ENCODE data around the gene MAP3K7. TPM values are rescaled to one million over a fixed set of nuclear protein-coding genes. Genes with fewer than 3 reads are reported as not detected.
A peak's percentile ranks its signal among the peaks of the same experiment; 100 is the strongest.

Gene MAP3K7
- total and polyA plus RNA-seq, 2 donors (not counting 3 experiments of a cell fraction or from before 2014, with no cell fraction given), result 15.3 to 25.6 TPM

DNA sequence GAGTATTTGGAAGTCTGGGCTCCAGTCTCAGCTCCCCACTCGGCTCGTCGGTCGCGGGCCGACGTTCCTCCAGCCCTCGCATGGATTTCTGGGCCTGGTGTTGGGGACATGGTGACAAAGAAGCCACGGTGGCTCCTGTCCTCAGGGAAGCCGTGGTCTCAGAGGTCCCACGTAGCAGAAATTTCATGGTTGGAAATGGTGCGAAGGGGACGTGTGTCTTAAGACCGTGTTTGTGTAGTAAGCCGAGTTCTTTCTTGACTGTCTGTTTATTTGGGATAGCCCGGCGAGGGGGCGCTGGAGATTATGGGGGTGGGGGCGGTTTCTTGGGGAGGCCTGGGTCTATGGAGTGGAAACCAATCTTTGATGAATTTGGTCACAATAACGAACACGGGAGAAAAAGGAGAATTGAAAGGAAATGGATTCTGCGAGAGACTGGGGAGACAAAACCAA is 23.5 kb upstream of the MAP3K7 start:
- DNase-seq (ENCODE audit: low read depth, low spot score), result peak; percentile 21
- peak overlapping the region; percentile 98 for H2AFZ ChIP-seq (ENCODE audit: low read depth, low read length)
- H3K4me3 ChIP-seq (replicated peaks in 1 of 3; ENCODE audit: insufficient read depth in 1 of 3, low read depth in 1 of 3, low read length in 3 of 3), result peak overlapping the region; percentile 38 to 57 (median 41)
- no peaks in the 10 kb centered on the region for H3K36me3 ChIP-seq (ENCODE audit: control insufficient read depth in 2 of 2, extremely low read depth in 1 of 2, insufficient read depth in 2 of 2, low read length in 2 of 2)
- peaks cover 4% of the 10 kb centered on the region for H3K4me1 ChIP-seq (ENCODE audit: control insufficient read depth, extremely low read depth, insufficient read depth, low read length)
- dilution Hi-C loops (cut with MboI; ENCODE audit: extremely low pct_ligation_motif_present, low sequenced_read_pairs), result no loop called here
- no peaks in the 10 kb centered on the region for H3K9me3 ChIP-seq (replicated peaks; ENCODE audit: control insufficient read depth, insufficient read depth, low read length)
- ChIA-PET CTCF (interaction anchor here (1.0 to 2.0 kb wide), 4 partner anchors 9 to 670 kb away, joined by 3 to 9 read pairs (median 4); no protein-coding TSS in a partner anchor), POLR2A (no interaction called here)
- no peak for FAIRE-seq
- no TSS peak for BruUV-seq (replicated peaks)
- H3K4me2 ChIP-seq (ENCODE audit: insufficient read depth, low read length), result peak overlapping the region; percentile 69
- no peaks in the 10 kb centered on the region for H3K79me2 ChIP-seq (ENCODE audit: control insufficient read depth, insufficient read depth, low read length)
- TF ChIP-seq MYC (IDR thresholded peaks at IDR 0.05; ENCODE audit: low read depth, low read length) (no peak), FOS (IDR thresholded peaks at IDR 0.05; ENCODE audit: borderline replicate concordance, insufficient read depth, low read length) (no peak), EZH2 (IDR thresholded peaks at IDR 0.05; ENCODE audit: borderline replicate concordance, low read depth, low read length, severe bottlenecking) (no peak), GATA2 (IDR thresholded peaks at IDR 0.05; ENCODE audit: insufficient read depth, insufficient read length, low read depth, low read length) (no peak), JUN (IDR thresholded peaks at IDR 0.05; ENCODE audit: borderline replicate concordance, insufficient read depth, insufficient read length, low read depth) (no peak), POLR2AphosphoS5 (IDR thresholded peaks at IDR 0.05; ENCODE audit: insufficient read depth, low read depth, low read length) (no peak), POLR2A (IDR thresholded peaks at IDR 0.05; ENCODE audit: low read depth, low read length) (no peak)
- TF ChIP-seq, protein P1, sequence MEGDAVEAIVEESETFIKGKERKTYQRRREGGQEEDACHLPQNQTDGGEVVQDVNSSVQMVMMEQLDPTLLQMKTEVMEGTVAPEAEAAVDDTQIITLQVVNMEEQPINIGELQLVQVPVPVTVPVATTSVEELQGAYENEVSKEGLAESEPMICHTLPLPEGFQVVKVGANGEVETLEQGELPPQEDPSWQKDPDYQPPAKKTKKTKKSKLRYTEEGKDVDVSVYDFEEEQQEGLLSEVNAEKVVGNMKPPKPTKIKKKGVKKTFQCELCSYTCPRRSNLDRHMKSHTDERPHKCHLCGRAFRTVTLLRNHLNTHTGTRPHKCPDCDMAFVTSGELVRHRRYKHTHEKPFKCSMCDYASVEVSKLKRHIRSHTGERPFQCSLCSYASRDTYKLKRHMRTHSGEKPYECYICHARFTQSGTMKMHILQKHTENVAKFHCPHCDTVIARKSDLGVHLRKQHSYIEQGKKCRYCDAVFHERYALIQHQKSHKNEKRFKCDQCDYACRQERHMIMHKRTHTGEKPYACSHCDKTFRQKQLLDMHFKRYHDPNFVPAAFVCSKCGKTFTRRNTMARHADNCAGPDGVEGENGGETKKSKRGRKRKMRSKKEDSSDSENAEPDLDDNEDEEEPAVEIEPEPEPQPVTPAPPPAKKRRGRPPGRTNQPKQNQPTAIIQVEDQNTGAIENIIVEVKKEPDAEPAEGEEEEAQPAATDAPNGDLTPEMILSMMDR (IDR thresholded peaks at IDR 0.05; ENCODE audit: extremely low read depth in 1 of 2, insufficient read depth in 1 of 2, low read depth in 1 of 2, low read length in 2 of 2), result no peak
- TF ChIP-seq, protein P2, sequence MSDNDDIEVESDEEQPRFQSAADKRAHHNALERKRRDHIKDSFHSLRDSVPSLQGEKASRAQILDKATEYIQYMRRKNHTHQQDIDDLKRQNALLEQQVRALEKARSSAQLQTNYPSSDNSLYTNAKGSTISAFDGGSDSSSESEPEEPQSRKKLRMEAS (IDR thresholded peaks at IDR 0.05; ENCODE audit: insufficient read depth, insufficient read length), result no peak
- H4K20me1 ChIP-seq (replicated peaks; ENCODE audit: control insufficient read depth, extremely low read depth, insufficient read depth, low read length), result no peaks in the 10 kb centered on the region
- no peak overlapping the region for H3K27ac ChIP-seq (ENCODE audit: insufficient read depth, low read depth, low read length)
- H3K9ac ChIP-seq (replicated peaks; ENCODE audit: extremely low read depth, insufficient read depth, low read length), result no peak overlapping the region
- intact Hi-C loops (cut with micrococcal nuclease), result loop anchor here (1.0 kb wide), 1 partner anchor 23 kb away; the partner anchor contains the start of gene MAP3K7
- H3K27me3 ChIP-seq (ENCODE audit: control insufficient read depth in 2 of 2, insufficient read depth in 2 of 2, low read length in 2 of 2), result peaks cover 17 to 45% of the 10 kb centered on the region in 2 experiments
- no peaks in the 10 kb centered on the region for H3K9me1 ChIP-seq (replicated peaks; ENCODE audit: control insufficient read depth, extremely low read depth, insufficient read depth, low read length)

Measured in endothelial cell of umbilical vein (primary cell).